Bronchial epithelial cell (primary cell): Measurements from ENCODE around the gene SLC34A1. TPM values are rescaled to one million over a fixed set of nuclear protein-coding genes. Genes with fewer than 3 reads are reported as not detected.
A peak's percentile ranks its signal among the peaks of the same experiment; 100 is the strongest.
"Not testable (repeated sequence)": the region's sequence is repeated elsewhere in the genome, so short reads cannot be mapped to it uniquely, and the experiment has no call there.

Source experiments
- DNase-seq: peaks from one replicate; pipeline ENCODE4 v3.0.0-alpha.2; 2010; ENCODE audit warnings: low read depth
- FAIRE-seq: peaks from 2 replicates; lab custom pipeline; 2011; peaks lifted over from hg19 to GRCh38; lab: Jason Lieb, UNC
- H3K27me3 ChIP-seq: 2 replicates; pipeline ENCODE4 v1.5.1; 2011; ENCODE audit warnings: low read length; ENCODE audit not compliant: control insufficient read depth, insufficient read depth
- H3K36me3 ChIP-seq: 2 replicates; pipeline ENCODE4 v1.5.1; 2011; ENCODE audit warnings: low read length; ENCODE audit not compliant: control insufficient read depth, insufficient read depth
- H3K4me3 ChIP-seq: 2 replicates; pipeline ENCODE4 v1.5.1; 2011; ENCODE audit warnings: mild to moderate bottlenecking, low read depth, low read length, control low read depth
- total RNA-seq: library from RNA; depleted of rRNA; stranded (reverse); fragments of >200 nt; gene quantifications from 2 replicates; pipeline ENCODE4 v1.2.1, GENCODE V29; 2014
- TF ChIP-seq, protein P1 (sequence below): IDR thresholded peaks from 2 replicates; pipeline ENCODE4 v1.5.1; 2011; ENCODE audit warnings: mild to moderate bottlenecking, moderate library complexity, low read length, control low read depth, inconsistent platforms; ENCODE audit not compliant: insufficient read depth, severe bottlenecking

The SLC34A1 gene
- total RNA-seq, 1 donor from 2014 or later, result not detected

- Histone ChIP-seq H3K4me3 (no peak overlapping the region), H3K36me3 (no peaks in the 10 kb centered on the region), H3K27me3 (no peaks in the 10 kb centered on the region)
- TF ChIP-seq, protein P1, sequence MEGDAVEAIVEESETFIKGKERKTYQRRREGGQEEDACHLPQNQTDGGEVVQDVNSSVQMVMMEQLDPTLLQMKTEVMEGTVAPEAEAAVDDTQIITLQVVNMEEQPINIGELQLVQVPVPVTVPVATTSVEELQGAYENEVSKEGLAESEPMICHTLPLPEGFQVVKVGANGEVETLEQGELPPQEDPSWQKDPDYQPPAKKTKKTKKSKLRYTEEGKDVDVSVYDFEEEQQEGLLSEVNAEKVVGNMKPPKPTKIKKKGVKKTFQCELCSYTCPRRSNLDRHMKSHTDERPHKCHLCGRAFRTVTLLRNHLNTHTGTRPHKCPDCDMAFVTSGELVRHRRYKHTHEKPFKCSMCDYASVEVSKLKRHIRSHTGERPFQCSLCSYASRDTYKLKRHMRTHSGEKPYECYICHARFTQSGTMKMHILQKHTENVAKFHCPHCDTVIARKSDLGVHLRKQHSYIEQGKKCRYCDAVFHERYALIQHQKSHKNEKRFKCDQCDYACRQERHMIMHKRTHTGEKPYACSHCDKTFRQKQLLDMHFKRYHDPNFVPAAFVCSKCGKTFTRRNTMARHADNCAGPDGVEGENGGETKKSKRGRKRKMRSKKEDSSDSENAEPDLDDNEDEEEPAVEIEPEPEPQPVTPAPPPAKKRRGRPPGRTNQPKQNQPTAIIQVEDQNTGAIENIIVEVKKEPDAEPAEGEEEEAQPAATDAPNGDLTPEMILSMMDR, result no peak
- FAIRE-seq, result no peak
- DNase-seq, result no peak
Observed at GRCh38 chr5:177357146-177357458, 27.1 kb upstream of the SLC34A1 start.

- H3K27me3 ChIP-seq, result no peaks in the 10 kb centered on the region
- TF ChIP-seq, protein P1, result no peak
- no peaks in the 10 kb centered on the region for H3K36me3 ChIP-seq
- FAIRE-seq, result no peak
- peak; percentile 61 for DNase-seq
- peak within 1 kb of the TSS; percentile 23 for H3K4me3 ChIP-seq
Observed at GRCh38 chr5:177357459-177358351, 26.5 kb upstream of the SLC34A1 start, which contains the start of gene RGS14. TSS of gene RGS14 (plus strand) at chr5:177357924. CDS start at chr5:177358025, 101 bp downstream.

GRCh38 chr5:177358370-177358819, 25.8 kb upstream of the SLC34A1 start:
- no peaks in the 10 kb centered on the region for H3K36me3 ChIP-seq
- H3K27me3 ChIP-seq, result no peaks in the 10 kb centered on the region
- FAIRE-seq (no peak), DNase-seq (no peak)
- H3K4me3 ChIP-seq, result peak overlapping the region; percentile 23
- TF ChIP-seq, protein P1, result no peak

DNA sequence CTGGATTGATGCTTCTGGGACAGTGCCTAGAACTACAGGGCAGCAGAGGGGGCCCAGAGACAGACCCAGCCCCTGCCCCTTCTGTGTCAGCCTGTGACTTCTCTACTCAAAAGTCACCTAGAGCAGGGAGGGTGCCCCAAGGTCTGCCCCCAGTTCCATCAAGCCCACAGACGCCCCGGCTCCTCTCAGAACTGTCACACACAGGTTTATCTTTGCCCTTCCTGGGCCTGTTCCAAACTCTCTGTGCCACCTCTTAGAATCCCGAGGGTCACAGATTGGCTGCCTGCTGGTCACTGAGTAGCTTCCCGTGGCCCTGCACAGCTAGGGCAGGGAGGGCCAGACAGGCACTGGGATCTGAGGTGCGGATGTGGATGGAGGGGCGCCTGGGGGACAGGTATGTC, 24.8 kb upstream of the SLC34A1 start:
- no peak for DNase-seq
- Histone ChIP-seq H3K27me3 (no peaks in the 10 kb centered on the region), H3K4me3 (no peak overlapping the region), H3K36me3 (no peaks in the 10 kb centered on the region)
- no peak for FAIRE-seq
- TF ChIP-seq, protein P1, result no peak

GRCh38 chr5:177359860-177360259, 24.4 kb upstream of the SLC34A1 start:
- no peaks in the 10 kb centered on the region for H3K36me3 ChIP-seq
- no peak overlapping the region for H3K4me3 ChIP-seq
- no peaks in the 10 kb centered on the region for H3K27me3 ChIP-seq
- no peak for FAIRE-seq
- TF ChIP-seq, protein P1, result no peak
- no peak for DNase-seq

DNA sequence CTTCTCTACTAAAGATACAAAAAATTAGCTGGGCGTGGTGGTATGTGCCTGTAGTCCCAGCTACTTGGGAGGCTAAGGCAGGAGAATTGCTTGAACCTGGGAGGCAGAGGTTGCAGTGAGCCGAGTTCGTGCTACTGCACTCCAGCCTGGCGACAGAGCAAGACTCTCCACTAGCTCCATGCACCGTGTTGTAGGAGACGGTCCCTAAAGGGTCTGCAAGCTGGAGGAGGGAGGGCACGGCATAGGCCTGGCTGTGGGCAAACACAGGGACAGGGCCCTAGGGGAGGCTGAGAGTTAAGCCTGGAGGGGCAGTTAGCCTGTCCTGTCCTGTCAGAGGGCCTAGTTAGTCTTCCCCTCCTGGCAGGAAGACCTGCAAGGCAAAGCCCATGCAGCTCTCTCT, 23.5 kb upstream of the SLC34A1 start:
- not testable (repeated sequence) for H3K36me3 ChIP-seq, FAIRE-seq, DNase-seq, H3K27me3 ChIP-seq, H3K4me3 ChIP-seq
